CD8-positive, alpha-beta memory T cell (primary cell): Measurements from ENCODE around the gene PABPN1L. TPM values are rescaled to one million over a fixed set of nuclear protein-coding genes. Genes with fewer than 3 reads are reported as not detected.

Experiments used
- CTCF ChIA-PET: fragments of 350-600 bp; sonication (Branson Sonifier 250); formaldehyde crosslinking; loops from one replicate; lab custom pipeline; 2021; ENCODE audit warnings: antibody characterized with exemption; lab: Charles Lee
- POLR2A ChIA-PET: fragments of 350-600 bp; sonication (Branson Sonifier 250); formaldehyde crosslinking; loops from one replicate; lab custom pipeline; 2021; ENCODE audit warnings: antibody characterized with exemption; lab: Charles Lee
- DNase-seq, 5 donors: peaks; one replicate each; pipeline versions ENCODE4 v3.0.0 to v3.0.0-alpha.2; 2020 to 2022; ENCODE audit warnings: mixed read lengths in 1 of 5
- H3K27ac ChIP-seq: one replicate; pipeline ENCODE4 v1.7.0; 2013; ENCODE audit warnings: low read depth, mild to moderate bottlenecking, low read length, moderate library complexity
- H3K27me3 ChIP-seq: 2 replicates; pipeline ENCODE4 v1.7.0; 2013; ENCODE audit warnings: low read length, mild to moderate bottlenecking; ENCODE audit not compliant: insufficient read depth, poor library complexity, severe bottlenecking
- H3K36me3 ChIP-seq: 2 replicates; pipeline ENCODE4 v1.7.0; 2013; ENCODE audit warnings: mild to moderate bottlenecking, low read length, moderate library complexity; ENCODE audit not compliant: insufficient read depth
- H3K4me1 ChIP-seq: 2 replicates; pipeline ENCODE4 v1.7.0; 2013; ENCODE audit warnings: mild to moderate bottlenecking, low read length, moderate library complexity; ENCODE audit not compliant: insufficient read depth
- H3K4me3 ChIP-seq: 2 replicates; pipeline ENCODE4 v1.7.0; 2013; ENCODE audit warnings: mild to moderate bottlenecking, low read length
- H3K9me3 ChIP-seq: 2 replicates; pipeline ENCODE4 v1.7.0; 2013; ENCODE audit warnings: mild to moderate bottlenecking, low read length
- H3K27ac Mint-ChIP-seq, 8 donors: one replicate each; pipeline ENCODE4 v1.8.0; 2020 to 2021; ENCODE audit warnings: mixed read lengths in 8 of 8, mild to moderate bottlenecking in 6 of 8, inconsistent platforms in 3 of 8, moderate library complexity in 3 of 8
- H3K27me3 Mint-ChIP-seq, 2 donors: one replicate each; pipeline ENCODE4 v1.8.0; 2020 to 2021; ENCODE audit warnings: mixed read lengths in 2 of 2, mild to moderate bottlenecking in 1 of 2, moderate library complexity in 1 of 2
- H3K36me3 Mint-ChIP-seq, 3 donors: one replicate each; pipeline ENCODE4 v1.8.0; 2020 to 2021; ENCODE audit warnings: mixed read lengths in 3 of 3, inconsistent platforms in 1 of 3, mild to moderate bottlenecking in 1 of 3
- H3K4me1 Mint-ChIP-seq, 3 donors: one replicate each; pipeline ENCODE4 v1.8.0; 2020 to 2021; ENCODE audit warnings: mixed read lengths in 3 of 3, inconsistent platforms in 1 of 3, mild to moderate bottlenecking in 1 of 3
- H3K4me3 Mint-ChIP-seq, 7 donors: one replicate each; pipeline ENCODE4 v1.8.0; 2020 to 2021; ENCODE audit warnings: mixed read lengths in 7 of 7, mild to moderate bottlenecking in 6 of 7, moderate library complexity in 4 of 7, inconsistent platforms in 2 of 7
- H3K9me3 Mint-ChIP-seq, 5 donors: one replicate each; pipeline ENCODE4 v1.8.0; 2020 to 2022; ENCODE audit warnings: mixed read lengths in 5 of 5, mild to moderate bottlenecking in 3 of 5, moderate library complexity in 2 of 5, inconsistent platforms in 1 of 5
- polyA plus RNA-seq: library from polyadenylated mRNA; unstranded; fragments of 300-500 nt; fragmentation: Illumina TruSeq; gene quantifications from one replicate; pipeline ENCODE4 v1.2.3, GENCODE V29; 2021
- total RNA-seq, 2 experiments: library from RNA; stranded (reverse); gene quantifications; one replicate each; pipeline ENCODE4 v1.2.3, GENCODE V29; 2021

PABPN1L gene
- total and polyA plus RNA-seq, 3 experiments from 2014 or later: not detected

DNA sequence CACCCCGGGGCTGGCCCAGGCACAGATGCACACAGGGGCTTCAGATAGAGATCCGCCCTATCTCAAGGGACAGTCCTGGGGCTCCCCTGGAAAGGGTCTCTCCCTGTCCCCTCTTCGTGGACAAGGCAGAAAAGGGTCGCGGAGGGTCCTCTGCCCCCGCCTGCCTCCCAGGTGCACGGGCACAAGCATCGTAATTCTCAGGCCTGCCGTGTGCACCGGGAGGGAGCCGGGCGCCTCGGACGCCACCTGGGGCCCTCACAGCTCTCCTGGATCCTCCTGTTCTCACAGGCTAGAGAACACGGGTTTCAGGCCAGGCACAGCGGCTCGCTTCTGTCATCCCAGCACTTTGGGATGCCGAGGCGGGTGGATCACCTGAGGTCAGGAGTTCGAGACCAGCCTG lies 11.9 kb upstream of the PABPN1L start:
- H3K4me3 Mint-ChIP-seq: no peak overlapping the region
- peaks cover 0 to 2% (median 0%) of the 10 kb centered on the region in 3 donors for H3K4me1 Mint-ChIP-seq
- no peaks in the 10 kb centered on the region for H3K36me3 ChIP-seq

DNA sequence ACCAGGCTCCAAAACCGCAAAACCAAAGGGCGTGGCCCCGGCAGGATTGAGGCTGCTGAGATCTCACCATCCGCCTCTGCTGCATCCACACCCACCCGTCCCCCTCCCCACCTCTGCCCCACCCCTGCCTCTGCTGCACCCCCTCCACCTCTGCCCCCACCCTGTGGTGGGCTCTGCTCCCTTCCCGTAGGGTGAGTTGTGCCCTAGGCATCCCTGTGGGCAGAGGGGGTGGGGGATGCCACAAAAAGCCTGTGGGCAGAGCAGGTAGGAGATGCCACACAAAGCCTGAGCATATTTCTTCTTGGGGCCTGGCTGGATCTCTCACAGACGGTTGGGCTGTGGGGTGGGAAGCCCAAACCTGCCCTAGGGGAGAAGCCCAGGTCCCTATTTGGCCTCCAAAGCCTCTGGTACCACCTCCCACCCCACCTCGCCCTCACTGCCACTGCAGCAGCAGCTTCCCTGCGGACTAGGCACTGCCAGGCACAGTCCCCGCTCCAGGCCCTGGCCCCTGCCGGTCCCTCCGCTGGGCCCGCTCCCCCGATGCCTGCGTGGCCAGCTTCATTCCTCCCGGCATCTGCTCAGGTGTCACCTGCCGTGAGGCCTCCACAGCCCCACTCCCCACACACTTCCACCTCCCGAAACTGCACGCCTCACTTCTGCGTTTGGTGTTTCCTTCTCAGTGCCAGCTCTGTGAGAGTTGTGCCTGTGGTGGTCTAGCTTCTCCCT lies 11.3 kb upstream of the PABPN1L start:
- POLR2A ChIA-PET: no interaction called here
- Histone ChIP-seq H3K36me3 (no peaks in the 10 kb centered on the region), H3K27me3 (no peaks in the 10 kb centered on the region), H3K4me3 (no peak overlapping the region), H3K4me1 (no peaks in the 10 kb centered on the region), H3K27ac (no peak overlapping the region), H3K9me3 (no peaks in the 10 kb centered on the region)
- CTCF ChIA-PET: no interaction called here
- H3K4me3 Mint-ChIP-seq: no peak overlapping the region
- H3K9me3 Mint-ChIP-seq: no peaks in the 10 kb centered on the region
- DNase-seq: no peak
- peaks cover 0 to 2% (median 0%) of the 10 kb centered on the region in 3 donors for H3K4me1 Mint-ChIP-seq
- H3K27ac Mint-ChIP-seq: no peak overlapping the region
- H3K36me3 Mint-ChIP-seq: no peaks in the 10 kb centered on the region
- H3K27me3 Mint-ChIP-seq: peaks cover 1 to 7% of the 10 kb centered on the region in 2 donors

More for the DNA sequence above, 11.9 kb upstream of the PABPN1L start:
- Mint-ChIP-seq H3K9me3 (no peaks in the 10 kb centered on the region), H3K36me3 (no peaks in the 10 kb centered on the region), H3K27me3 (peaks cover 1 to 3% of the 10 kb centered on the region in 2 donors), H3K27ac (no peak overlapping the region)
- Histone ChIP-seq H3K27ac (no peak overlapping the region), H3K27me3 (no peaks in the 10 kb centered on the region), H3K4me1 (no peaks in the 10 kb centered on the region), H3K9me3 (no peaks in the 10 kb centered on the region), H3K4me3 (no peak overlapping the region)
- ChIA-PET POLR2A (no interaction called here), CTCF (no interaction called here)
- no peak for DNase-seq

DNA sequence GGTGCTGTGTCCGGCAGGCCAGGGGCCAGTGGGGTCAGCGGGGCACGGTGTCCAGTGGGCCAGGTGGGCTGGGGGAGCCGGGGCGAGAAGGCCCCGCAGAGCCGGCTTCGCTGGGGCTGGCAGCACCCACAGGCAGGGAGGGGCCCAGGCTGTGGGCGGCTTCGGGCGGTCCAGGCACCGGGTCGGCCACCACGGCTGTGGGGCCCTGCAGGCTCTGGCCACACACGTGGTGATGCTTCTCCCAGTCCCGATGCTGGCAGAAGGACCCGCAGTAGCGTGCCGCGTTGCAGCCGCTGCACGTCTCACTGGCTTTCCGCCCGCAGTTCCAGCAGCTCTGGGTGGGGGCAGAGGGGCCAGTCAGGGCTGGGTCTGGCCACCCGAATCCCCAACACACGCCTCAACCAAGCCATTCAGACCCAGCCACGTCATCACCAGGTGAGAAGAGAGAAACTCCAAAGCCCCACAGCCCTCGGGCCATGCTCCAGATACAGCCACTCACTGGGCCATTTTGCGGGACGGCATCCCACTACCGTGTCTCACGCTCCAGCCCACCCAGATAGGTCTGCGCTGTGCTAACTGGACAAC lies 10.6 kb upstream of the PABPN1L start:
- Histone ChIP-seq H3K36me3 (no peaks in the 10 kb centered on the region), H3K27ac (no peak overlapping the region), H3K9me3 (no peaks in the 10 kb centered on the region), H3K4me3 (no peak overlapping the region), H3K27me3 (no peaks in the 10 kb centered on the region), H3K4me1 (no peaks in the 10 kb centered on the region)
- no peaks in the 10 kb centered on the region for H3K36me3 Mint-ChIP-seq
- H3K9me3 Mint-ChIP-seq: no peaks in the 10 kb centered on the region
- peaks cover 1 to 7% of the 10 kb centered on the region in 2 donors for H3K27me3 Mint-ChIP-seq
- H3K27ac Mint-ChIP-seq: no peak overlapping the region
- CTCF ChIA-PET: no interaction called here
- H3K4me1 Mint-ChIP-seq: no peaks in the 10 kb centered on the region
- DNase-seq: no peak
- POLR2A ChIA-PET: no interaction called here
- H3K4me3 Mint-ChIP-seq: no peak overlapping the region

DNA sequence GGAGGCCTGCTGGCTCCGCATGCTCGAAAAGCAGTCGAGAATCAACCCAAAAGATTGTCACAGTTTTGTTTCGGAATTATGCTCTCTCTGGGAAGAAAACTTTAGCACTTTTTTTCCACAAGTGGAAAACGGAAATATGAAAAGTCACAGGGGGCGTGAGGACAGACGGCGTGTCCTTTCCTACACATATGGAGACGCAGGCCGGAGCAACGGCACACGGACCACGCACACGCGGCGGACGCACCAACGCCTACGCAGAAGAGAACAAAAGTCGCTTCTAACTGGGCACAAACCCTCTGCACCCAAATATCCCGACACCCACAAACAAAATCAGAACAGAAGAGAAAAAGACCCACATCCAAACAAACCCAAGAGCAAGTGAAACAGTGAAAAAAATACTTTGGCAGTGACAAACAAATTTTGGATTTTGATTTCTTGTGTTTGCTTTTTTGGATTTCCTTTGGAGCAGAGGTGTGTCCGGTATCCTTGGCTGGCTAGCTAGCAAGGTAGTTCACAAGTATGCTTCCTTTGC lies 9.3 kb upstream of the PABPN1L start:
- H3K9me3 ChIP-seq: no peaks in the 10 kb centered on the region
- ChIA-PET CTCF (no interaction called here), POLR2A (no interaction called here)
- H3K36me3 ChIP-seq: no peaks in the 10 kb centered on the region
- H3K27ac ChIP-seq: no peak overlapping the region
- Mint-ChIP-seq H3K4me1 (no peaks in the 10 kb centered on the region), H3K4me3 (no peak overlapping the region), H3K27me3 (peaks cover 3 to 14% of the 10 kb centered on the region in 2 donors), H3K27ac (no peak overlapping the region), H3K36me3 (no peaks in the 10 kb centered on the region), H3K9me3 (no peaks in the 10 kb centered on the region)
- no peak for DNase-seq
- no peaks in the 10 kb centered on the region for H3K4me1 ChIP-seq
- no peak overlapping the region for H3K4me3 ChIP-seq
- peaks cover 6% of the 10 kb centered on the region for H3K27me3 ChIP-seq

DNA sequence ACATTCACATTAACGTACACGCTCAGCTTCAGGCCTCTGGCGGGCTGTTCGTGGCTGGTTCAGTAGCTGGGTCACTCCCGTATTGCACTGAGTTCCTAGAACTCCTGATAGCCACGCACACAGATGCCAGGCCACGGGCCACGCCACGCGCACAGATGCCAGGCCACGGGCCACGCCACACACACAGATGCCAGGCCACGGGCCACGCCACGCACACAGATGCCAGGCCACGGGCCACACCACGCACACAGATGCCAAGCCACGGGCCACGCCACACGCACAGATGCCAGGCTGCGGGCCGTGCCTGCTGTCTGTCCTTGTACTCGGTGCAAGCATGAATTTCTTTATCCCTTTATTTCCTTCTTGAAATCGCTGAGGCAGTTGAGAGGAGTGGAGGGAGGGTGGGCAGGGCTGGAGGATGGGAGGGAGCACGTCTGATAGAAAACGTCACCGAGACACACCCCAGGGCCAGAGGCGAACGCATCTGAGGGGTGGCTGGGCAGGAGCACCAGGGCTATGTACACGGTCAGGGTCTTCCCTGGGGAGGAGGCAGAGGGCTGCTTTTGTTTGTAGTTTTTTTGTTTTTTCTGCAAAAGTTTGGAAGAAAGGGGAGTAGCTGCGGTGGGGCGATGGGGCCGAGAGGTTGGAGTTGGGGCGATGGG lies 8.6 kb upstream of the PABPN1L start:
- H3K4me1 Mint-ChIP-seq: peaks cover 0 to 3% (median 0%) of the 10 kb centered on the region in 3 donors
- H3K4me1 ChIP-seq: no peaks in the 10 kb centered on the region
- H3K9me3 ChIP-seq: no peaks in the 10 kb centered on the region
- peaks cover 3 to 20% of the 10 kb centered on the region in 2 donors for H3K27me3 Mint-ChIP-seq
- no peaks in the 10 kb centered on the region for H3K9me3 Mint-ChIP-seq
- H3K4me3 ChIP-seq: no peak overlapping the region
- peaks cover 6% of the 10 kb centered on the region for H3K27me3 ChIP-seq
- H3K36me3 ChIP-seq: no peaks in the 10 kb centered on the region
- DNase-seq: no peak
- H3K27ac ChIP-seq: no peak overlapping the region
- POLR2A ChIA-PET: no interaction called here
- no peak overlapping the region for H3K4me3 Mint-ChIP-seq
- CTCF ChIA-PET: no interaction called here
- H3K27ac Mint-ChIP-seq: no peak overlapping the region
- no peaks in the 10 kb centered on the region for H3K36me3 Mint-ChIP-seq

DNA sequence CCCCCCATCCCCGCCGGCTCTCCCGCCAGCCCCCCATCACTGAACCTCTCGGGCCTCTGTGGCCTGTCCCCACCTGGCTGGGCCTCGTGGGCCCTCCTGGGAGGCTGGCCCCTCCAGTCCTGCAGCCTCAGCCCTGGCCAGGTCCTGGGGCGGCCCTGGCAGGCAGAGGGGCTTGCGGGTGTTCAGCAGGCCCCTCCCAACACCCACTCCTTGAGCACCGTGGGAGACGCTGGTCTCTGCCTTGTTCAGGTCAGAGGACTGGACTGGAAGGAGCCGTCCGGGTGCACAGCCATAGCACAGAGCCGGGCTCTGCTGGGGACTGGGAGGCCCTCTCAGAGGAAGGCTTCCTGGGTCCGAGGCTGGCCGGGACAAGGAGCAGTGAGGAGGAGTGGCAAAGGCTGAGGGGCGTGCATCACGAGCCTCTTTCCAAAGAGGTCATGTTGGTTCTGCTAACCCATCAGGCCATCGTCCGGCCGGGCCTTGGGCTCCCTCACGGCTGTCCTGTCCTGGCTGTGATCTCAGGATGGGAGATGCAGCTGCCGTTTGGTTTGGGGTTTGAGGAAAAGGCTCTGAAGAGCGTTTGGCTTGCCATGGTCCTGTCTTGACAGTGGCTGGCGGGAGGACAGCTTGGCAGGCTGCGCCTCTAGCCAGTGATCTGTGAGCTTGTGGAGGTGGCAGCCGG lies 6.3 kb upstream of the PABPN1L start:
- Histone ChIP-seq H3K9me3 (no peaks in the 10 kb centered on the region), H3K36me3 (no peaks in the 10 kb centered on the region), H3K27me3 (peaks cover 6% of the 10 kb centered on the region), H3K27ac (no peak overlapping the region), H3K4me1 (no peaks in the 10 kb centered on the region), H3K4me3 (no peak overlapping the region)
- no peak overlapping the region for H3K4me3 Mint-ChIP-seq
- ChIA-PET CTCF (no interaction called here), POLR2A (no interaction called here)
- H3K4me1 Mint-ChIP-seq: peaks cover 0 to 3% (median 0%) of the 10 kb centered on the region in 3 donors
- H3K27me3 Mint-ChIP-seq: peaks cover 3 to 24% of the 10 kb centered on the region in 2 donors
- DNase-seq: no peak
- H3K36me3 Mint-ChIP-seq: no peaks in the 10 kb centered on the region
- H3K9me3 Mint-ChIP-seq: no peaks in the 10 kb centered on the region
- H3K27ac Mint-ChIP-seq: no peak overlapping the region

DNA sequence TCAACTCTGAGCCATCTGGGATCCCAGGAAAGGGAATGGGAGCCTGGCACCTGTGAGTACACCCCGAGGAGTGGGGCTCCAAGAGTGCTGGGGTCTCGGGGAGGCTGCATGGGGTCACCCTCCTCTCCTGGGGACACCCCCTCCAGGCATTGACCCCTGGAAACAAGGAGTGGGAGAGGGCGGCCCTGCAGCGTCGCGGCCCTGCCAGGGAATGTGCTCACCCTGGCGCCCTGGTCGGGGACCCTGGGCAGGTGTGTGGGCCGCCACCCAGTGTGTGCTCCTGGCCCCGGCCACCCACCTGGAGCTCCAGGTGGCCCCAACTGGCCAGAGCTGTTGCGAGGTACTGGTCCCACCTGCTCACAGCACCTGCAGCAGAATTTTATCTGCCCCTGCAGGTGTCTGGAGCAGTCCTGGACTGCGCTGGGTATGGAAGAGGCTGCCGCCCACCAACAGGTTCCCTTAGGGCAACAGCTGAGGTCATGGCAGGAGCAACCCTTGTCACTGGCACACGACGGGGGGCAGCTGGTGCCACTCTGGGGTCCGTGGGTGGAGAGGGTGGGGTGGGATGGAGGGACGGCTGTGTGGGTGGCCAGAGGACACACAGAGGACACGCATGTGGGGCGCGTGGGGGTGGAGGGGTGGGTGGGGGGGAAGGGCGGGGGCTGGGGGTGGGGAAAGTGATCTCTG lies 5.4 kb upstream of the PABPN1L start:
- no peak overlapping the region for H3K4me3 Mint-ChIP-seq
- H3K27ac Mint-ChIP-seq: no peak overlapping the region
- DNase-seq: no peak
- no peaks in the 10 kb centered on the region for H3K36me3 ChIP-seq
- peaks cover 6% of the 10 kb centered on the region for H3K27me3 ChIP-seq
- H3K9me3 ChIP-seq: no peaks in the 10 kb centered on the region
- no peaks in the 10 kb centered on the region for H3K9me3 Mint-ChIP-seq
- ChIA-PET CTCF (no interaction called here), POLR2A (no interaction called here)
- H3K4me3 ChIP-seq: no peak overlapping the region
- peaks cover 3 to 24% of the 10 kb centered on the region in 2 donors for H3K27me3 Mint-ChIP-seq
- H3K27ac ChIP-seq: peak overlapping the region; percentile 4
- peaks cover 0 to 3% (median 0%) of the 10 kb centered on the region in 3 donors for H3K4me1 Mint-ChIP-seq
- no peaks in the 10 kb centered on the region for H3K36me3 Mint-ChIP-seq
- H3K4me1 ChIP-seq: no peaks in the 10 kb centered on the region
